Measurements from ENCODE around the gene GRM7. TPM values are rescaled to one million over a fixed set of nuclear protein-coding genes. Genes with fewer than 3 reads are reported as not detected.

GRM7 gene
- total RNA-seq, 1 donor from 2014 or later = 9.9 TPM

- H3K36me3 Mint-ChIP-seq = no peaks in the 10 kb centered on the region
- DNase-seq (ENCODE audit: extremely low spot score, unreplicated experiment) = no peak
- TF ChIP-seq CTCF (conservative IDR thresholded peaks at IDR 0.05) = no peak
- H3K27me3 Mint-ChIP-seq = no peaks in the 10 kb centered on the region
- no peak overlapping the region for H3K4me3 Mint-ChIP-seq
- no peaks in the 10 kb centered on the region for H3K9me3 Mint-ChIP-seq
- peaks cover 10% of the 10 kb centered on the region for H3K4me1 Mint-ChIP-seq (ENCODE audit: unreplicated experiment)
- H3K27ac Mint-ChIP-seq = no peak overlapping the region
Observed at GRCh38 chr3:7697548-7697947, 836.6 kb downstream of the GRM7 start.

- no peaks in the 10 kb centered on the region for H3K36me3 Mint-ChIP-seq
- TF ChIP-seq CTCF (conservative IDR thresholded peaks at IDR 0.05) = no peak
- H3K9me3 Mint-ChIP-seq = no peaks in the 10 kb centered on the region
- peaks cover 10% of the 10 kb centered on the region for H3K4me1 Mint-ChIP-seq (ENCODE audit: unreplicated experiment)
- no peak for DNase-seq (ENCODE audit: extremely low spot score, unreplicated experiment)
- no peak overlapping the region for H3K4me3 Mint-ChIP-seq
- no peaks in the 10 kb centered on the region for H3K27me3 Mint-ChIP-seq
- no peak overlapping the region for H3K27ac Mint-ChIP-seq
Observed at GRCh38 chr3:7700539-7700938, 839.6 kb downstream of the GRM7 start.

- H3K27ac Mint-ChIP-seq = no peak overlapping the region
- H3K4me3 Mint-ChIP-seq = no peak overlapping the region
Observed at GRCh38 chr3:7700977-7701376, 840.1 kb downstream of the GRM7 start.

GRCh38 chr3:7707187-7707586, 846.3 kb downstream of the GRM7 start:
- H3K27ac Mint-ChIP-seq = no peak overlapping the region

More at GRCh38 chr3:7700977-7701376, 840.1 kb downstream of the GRM7 start:
- Mint-ChIP-seq H3K27me3 (no peaks in the 10 kb centered on the region), H3K36me3 (no peaks in the 10 kb centered on the region), H3K4me1 (ENCODE audit: unreplicated experiment) (peaks cover 10% of the 10 kb centered on the region), H3K9me3 (no peaks in the 10 kb centered on the region)
- TF ChIP-seq CTCF (conservative IDR thresholded peaks at IDR 0.05) = no peak
- DNase-seq (ENCODE audit: extremely low spot score, unreplicated experiment) = no peak

GRCh38 chr3:7709376-7710082, 848.6 kb downstream of the GRM7 start:
- H3K36me3 Mint-ChIP-seq = no peaks in the 10 kb centered on the region
- H3K27ac Mint-ChIP-seq = no peak overlapping the region
- no peaks in the 10 kb centered on the region for H3K4me1 Mint-ChIP-seq (ENCODE audit: unreplicated experiment)
- H3K27me3 Mint-ChIP-seq = peaks cover 3% of the 10 kb centered on the region
- H3K9me3 Mint-ChIP-seq = no peaks in the 10 kb centered on the region
- no peak for TF ChIP-seq CTCF (conservative IDR thresholded peaks at IDR 0.05)
- DNase-seq (ENCODE audit: extremely low spot score, unreplicated experiment) = no peak
- H3K4me3 Mint-ChIP-seq = no peak overlapping the region

More at GRCh38 chr3:7707187-7707586, 846.3 kb downstream of the GRM7 start:
- no peaks in the 10 kb centered on the region for H3K9me3 Mint-ChIP-seq
- no peak overlapping the region for H3K4me3 Mint-ChIP-seq
- no peaks in the 10 kb centered on the region for H3K36me3 Mint-ChIP-seq
- no peaks in the 10 kb centered on the region for H3K27me3 Mint-ChIP-seq
- DNase-seq (ENCODE audit: extremely low spot score, unreplicated experiment) = no peak
- no peak for TF ChIP-seq CTCF (conservative IDR thresholded peaks at IDR 0.05)
- H3K4me1 Mint-ChIP-seq (ENCODE audit: unreplicated experiment) = no peaks in the 10 kb centered on the region
